Stimulated activated CD4-positive, alpha-beta T cell treated with anti-CD3 and anti-CD28 coated beads, TNF-alpha, amount 100 ng/mL, for 1 hour (primary cell): ENCODE measurements around the gene GLRA2.

Experiments used
- DNase-seq, 3 donors: peaks; one replicate each; pipeline ENCODE4 v3.0.0-alpha.2; 2020; ENCODE audit warnings: low read depth in 3 of 3, low spot score in 1 of 3

The GLRA2 gene

DNA sequence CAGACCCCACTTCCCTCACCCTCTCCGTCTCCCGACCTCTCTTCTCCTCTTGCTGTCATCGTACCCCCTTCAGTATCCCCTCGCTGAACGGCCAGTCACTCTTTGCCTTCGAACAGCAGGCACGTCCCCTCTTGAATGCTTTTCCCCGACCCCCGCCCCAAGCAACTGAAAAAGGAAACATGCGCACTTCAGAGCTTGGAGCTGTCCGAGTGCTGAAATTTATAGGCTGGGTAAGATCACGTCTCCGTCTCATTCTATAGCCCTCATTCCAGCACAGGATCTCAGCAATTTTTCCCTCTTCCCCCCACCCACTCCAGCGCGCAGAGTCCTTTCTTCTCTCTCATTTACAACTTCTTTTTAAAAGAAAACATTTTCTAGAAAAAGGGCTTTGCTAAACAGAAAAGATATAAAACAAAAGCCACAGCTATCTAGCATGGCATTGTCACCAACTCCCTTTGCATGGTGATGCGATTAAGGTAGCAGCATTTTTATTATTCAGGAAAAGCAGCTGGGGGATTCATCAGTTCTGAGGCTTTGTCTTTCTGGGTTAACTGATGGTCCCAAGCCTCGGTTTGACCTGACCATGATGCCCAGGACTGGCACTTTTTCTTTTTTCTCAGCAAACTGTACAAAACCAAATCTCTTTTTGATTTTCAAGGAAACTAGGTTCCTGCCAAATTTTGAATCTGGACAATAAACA lies at the start of gene GLRA2:
GLRA2 (plus strand) TSS at position 247 of the 700 bp plus-strand sequence. CDS start 522 bp downstream, outside the sequence.
- no peak for DNase-seq

DNA sequence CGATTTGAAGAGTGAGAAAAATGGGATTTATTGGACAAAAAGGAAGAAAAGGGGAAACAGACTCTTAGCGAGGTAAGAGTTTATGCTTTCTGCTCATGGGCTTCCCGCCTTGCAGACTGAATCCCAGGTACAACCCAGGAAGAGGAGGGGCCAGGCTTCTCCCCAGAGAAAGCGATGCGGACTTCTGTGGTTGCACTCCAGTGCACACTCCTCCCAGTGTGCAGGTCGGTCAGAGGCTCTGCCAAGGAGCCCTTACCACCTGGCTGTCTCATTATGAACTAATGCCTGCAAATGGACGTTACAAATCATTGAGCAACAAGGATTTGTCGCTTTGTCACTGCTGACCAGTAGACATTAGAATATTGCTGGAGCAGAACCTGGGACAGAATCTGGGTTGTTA lies 39.9 kb upstream of the GLRA2 start:
- no peak for DNase-seq

DNA sequence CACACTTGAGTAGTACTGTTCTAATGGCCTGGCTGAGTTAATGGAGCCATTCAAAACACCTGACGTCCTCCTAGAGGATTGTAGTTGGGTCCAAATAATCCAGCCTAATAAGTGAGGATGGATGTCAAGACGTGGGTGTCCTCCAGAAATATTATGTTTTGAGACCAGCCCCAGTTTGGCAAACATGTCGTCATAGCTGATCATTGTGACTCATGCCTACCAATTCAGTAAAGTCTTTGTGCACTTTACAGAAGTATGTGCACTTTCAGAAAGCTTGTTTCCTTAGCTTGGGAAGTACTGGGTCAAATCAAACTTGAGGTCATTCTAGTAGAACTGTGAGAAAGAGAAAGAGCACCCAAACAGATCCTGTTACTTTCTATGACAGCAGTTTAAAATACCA lies 37.6 kb upstream of the GLRA2 start:
- no peak for DNase-seq

DNA sequence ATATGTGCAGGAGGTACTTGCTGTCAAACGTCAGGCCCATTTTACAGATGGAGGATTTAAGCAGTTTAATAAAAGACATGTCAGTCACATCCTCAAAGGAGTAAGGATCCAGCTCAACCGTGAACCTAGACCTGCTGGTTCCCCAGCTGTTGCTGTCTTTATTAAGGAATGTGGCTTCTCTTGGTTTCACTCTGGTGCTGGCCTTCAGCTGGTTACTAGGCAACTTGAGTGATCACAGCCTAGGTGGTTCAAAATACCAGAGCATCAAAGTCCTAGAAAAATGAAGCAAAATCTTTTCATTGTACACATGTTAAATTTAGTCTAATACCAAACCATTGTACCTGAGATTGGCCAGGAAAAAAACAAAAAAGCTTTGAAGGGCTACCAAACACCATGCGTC lies 32.7 kb upstream of the GLRA2 start:
- no peak for DNase-seq

DNA sequence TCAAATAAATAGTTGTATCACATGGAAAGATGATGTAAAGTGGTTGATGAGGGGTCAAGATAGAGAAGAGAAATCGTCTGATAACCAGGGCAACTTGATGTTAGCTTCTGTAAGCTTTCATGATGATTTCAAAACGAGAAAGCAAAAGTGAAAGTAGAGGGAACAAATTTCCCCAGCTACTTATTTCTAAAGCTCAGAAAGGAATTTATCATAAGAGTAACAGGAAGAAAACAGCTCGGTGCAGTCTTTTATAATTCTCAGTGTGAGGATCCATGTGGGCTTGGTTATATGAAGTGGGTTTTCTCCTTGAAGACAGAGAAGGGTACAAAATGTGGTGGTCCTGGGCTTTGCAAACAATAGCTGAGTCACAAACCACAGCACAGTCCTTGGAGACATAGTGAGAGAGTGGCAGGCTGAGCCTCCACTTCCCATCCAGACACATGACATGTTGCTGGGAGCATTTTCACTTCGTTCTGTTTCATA lies 32.1 kb upstream of the GLRA2 start:
- no peak for DNase-seq

DNA sequence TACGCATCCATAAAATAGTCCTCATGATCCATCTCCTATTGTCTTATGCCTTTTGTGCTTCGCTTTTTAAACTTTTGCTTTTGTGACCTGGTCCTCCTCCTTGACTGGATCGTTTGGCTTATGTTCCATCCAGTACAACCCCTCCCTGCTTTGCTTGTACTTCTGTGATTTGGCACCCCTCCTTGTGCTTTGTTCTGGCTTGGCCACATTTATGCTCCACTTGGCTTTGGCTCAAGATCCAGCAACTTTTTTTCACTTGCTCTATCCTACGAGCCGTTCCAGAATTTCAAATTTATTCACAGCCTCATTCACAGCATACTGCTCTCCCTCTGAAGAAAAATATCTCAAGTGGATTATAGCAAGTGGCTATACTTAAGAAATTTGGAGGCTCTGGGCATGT lies 28.0 kb upstream of the GLRA2 start:
- DNase-seq: no peak

DNA sequence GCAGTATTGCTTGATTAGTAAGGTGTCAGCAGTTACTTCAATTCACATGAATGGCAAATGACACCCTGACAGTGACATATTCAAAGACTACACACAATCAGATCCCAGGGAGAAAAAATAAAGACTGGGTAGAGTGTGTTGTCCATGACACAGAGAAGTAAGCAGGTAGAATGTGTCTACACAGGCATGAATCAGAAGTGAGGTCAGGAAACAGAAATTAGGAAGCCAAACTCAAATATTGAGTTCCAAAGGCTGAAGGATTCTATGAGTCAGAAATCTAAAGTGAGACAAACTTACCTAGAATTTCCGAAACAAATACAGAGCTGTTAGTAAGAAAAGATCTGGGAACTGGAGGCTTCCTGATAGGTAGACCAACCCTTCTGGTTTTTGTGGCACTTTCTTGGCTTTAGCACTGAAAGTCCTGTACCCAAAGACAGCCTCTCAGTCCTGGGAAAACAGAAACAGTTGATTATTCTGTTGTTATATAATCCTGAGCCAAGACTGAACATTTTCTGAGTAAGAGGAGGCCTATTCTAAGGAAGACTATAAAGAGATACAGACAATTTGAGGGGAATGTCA lies 24.3 kb upstream of the GLRA2 start:
- no peak for DNase-seq

DNA sequence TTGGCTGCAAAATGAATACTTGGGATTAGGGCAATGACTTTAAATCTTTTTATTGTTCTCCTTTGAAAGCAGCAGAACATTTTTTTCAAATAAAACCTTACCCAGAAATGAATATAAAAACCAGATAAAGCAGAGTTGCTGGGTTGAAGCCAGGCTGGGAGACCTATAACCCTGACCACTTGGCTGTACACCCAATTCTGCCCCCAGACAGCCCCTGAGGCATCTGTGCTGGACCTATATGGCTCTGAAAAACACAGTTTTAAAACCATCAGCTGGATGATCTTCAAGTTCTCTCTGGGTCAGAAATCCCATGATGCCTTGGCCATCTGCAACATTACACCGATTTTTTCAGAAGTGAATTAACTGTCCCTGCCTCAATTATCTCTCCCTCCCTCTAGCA lies 23.7 kb upstream of the GLRA2 start:
- no peak for DNase-seq

DNA sequence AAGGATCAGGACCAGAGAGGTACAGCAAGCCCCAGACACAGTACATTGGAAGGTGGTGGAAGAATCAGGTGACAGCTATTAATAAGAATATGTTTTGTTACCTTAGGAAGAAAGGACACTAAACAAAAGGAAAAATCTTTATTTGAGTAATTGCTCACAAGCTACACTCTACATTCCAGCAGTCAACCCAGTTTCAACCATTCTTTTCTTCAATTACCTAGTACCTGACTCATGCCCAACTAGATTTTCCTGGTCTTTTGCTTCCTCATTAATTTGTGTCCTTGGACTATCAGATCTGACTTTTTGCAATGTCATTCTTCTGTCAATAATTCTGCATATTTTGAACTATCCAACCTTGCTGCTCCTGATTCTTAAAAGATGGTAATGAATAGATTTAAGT lies 22.5 kb upstream of the GLRA2 start:
- no peak for DNase-seq

DNA sequence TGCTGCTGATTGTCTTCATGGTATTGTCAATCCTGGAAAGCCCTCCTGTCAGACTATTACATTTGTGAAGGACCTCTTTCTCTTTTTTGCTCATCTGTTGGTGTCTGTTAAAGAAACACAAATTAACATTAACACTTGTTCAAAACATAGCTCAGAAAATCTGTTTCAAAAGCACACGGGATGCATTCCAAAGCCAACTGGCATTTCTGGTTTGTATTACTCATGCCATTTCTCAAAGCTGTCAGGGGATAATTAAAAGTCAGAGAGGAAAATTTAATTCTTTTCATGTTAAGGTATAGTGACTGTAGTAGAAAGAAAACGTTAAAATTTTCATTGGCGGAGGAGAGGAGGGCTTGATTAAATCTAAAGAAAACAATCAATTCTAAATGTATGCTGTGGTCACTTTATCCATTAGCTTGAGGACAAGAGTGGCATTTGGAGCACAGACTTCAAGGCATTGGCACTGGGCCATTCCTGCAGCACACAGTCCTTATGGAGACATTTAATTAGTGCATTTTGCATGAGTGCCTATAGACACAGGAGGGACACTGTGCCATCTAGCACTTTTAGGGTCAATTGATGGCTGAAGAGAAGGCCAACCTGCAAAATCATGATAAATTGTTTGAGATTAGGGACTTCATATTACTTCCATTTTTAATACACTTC lies 21.2 kb upstream of the GLRA2 start:
- DNase-seq: no peak

DNA sequence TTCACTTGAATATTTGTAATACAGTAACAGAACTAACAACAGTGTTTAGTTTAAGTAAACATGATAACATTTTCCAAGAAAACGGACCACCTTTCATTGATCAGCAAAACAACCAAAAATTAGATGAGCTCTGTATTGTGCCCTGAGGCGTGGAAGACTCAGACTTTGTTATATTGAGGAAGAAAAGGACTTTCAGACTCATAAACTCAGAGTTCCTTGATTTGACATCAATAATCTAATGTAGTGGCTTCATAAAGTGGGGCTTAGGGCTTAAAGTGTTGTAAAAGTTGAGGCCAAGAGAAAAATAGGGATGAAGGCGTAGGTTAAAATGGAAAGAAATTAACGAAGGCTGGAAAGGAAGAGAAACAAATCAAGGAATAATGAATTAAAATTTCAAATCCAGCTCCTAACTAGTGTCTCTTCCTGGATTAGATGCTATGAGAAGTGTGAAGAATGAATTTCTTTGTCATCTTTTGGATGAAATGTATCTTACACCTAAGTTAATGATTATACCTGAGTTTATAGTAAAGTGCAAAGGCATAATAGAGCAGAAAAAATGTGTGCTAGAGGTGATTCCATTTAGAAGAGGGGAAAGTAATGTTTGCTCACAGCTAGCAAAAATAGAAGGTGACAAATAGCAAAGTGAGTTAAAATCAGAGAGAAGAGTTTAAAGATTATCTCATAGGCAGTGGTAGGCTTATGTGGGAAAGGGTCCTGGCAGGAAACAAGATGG lies 19.8 kb upstream of the GLRA2 start:
- DNase-seq: no peak

DNA sequence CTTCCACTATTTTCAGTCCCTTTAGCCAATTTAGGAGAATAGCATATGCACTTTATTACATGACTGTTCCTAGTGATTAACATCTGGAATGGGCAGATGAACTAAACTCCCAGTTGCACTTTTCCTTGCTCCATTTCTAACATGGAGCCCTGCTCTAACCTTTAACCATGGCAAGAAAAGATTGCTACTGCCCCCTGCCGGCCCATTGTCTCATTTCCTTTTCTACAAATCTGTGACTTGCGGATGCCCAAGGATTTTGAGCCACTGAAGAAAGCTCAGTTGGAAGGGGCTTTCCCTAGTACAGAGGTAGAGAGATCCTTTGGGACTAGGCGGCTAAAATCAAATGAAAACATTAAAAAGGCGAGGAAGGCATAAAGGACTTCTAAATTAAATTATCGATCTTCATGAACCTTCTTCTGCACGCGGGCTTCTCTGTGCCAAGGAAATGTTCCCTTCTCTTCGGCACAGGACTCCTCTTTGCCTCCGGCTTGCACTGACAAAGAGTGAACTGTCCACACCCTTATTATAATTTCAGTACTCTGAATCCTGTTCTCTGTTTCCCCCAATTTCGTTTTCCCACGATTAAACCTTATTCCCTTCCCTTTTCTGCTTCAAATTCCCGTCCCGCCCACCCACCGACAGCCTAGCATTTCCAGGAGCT lies 577 bp upstream of the GLRA2 start:
- DNase-seq: peak in 1 of 3 donors; percentile 26

DNA sequence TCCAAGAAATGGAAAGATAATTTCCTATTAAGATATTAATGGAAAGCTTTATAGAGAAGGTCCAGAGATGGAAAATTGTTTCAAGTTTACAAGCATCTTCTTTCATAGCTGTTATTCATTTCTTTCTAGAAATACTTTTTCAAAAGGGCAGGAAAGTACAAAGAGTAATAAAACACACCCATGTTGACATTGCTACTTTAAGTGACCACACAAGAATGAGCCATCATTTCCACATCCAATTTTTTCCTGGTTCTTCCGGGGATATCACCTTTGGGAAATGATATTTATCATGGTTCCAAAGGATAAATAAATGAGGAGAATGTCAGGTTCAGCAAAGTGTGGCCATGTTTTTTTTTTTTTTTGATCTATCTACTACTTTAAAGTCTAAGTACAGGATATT lies 4.5 kb downstream of the GLRA2 start:
- DNase-seq: no peak

DNA sequence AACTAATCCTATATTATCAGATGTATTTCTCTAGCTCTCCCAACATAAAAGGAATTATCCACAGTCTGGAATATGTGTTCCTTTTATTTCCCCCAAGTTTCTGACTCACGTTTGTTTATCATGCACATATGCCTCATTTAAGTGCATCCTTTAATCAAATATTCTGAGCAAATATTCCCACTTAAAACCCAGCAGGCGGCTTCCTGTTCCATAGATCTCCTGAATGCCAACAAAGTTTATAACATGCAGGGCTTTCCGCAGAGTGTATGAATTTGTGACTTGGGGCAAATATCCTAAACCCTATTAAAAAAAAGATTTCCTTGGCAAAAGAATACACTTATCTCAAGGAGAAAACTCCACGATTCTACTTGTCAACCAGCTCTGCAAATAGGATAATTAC lies 16.9 kb downstream of the GLRA2 start:
- no peak for DNase-seq

DNA sequence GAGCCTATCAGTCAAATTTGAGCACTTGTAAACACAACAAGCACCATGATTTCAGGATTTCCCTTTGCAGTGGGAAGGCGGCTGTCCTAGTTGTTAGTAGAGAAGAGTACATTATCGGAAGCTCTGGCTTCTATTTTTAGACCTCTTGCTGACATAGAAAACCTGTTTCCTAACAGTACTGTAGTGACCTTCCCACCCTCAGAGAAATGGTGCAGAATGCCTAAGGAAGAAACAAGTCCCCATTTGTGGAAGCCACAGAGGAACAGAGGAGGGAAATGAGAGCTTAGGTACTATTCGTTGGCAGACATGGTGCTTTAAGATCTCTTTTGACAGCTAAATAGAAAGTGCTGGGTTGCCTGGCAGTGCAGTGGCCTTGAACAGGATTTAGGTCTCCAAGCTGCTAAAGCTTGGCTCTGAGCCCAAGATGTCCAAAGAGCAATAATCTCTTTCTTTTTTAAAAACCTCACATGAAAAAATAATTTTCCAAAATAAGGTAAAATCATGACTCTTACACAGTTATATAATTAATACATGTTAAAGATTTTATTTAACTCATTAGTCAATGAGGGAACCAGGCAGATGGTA lies 24.9 kb downstream of the GLRA2 start:
- DNase-seq: no peak

DNA sequence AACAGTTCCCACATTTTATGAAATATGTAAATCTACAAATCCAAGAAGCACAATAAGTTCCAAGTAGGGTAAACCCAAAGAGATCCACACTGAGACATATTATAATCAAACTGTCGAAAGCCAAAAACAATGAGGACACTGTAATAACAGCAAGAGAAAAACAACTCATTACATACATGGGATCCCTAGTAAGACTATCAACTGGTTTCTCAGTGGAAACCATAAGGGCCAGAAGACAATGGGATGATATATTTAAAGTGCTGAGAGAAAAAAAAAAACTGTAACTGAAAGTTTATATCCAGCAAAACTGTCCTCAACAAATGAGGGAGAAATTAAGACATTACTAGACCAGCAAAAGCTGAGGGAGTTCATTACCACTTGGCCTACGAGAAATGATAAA lies 34.7 kb downstream of the GLRA2 start:
- no peak for DNase-seq

DNA sequence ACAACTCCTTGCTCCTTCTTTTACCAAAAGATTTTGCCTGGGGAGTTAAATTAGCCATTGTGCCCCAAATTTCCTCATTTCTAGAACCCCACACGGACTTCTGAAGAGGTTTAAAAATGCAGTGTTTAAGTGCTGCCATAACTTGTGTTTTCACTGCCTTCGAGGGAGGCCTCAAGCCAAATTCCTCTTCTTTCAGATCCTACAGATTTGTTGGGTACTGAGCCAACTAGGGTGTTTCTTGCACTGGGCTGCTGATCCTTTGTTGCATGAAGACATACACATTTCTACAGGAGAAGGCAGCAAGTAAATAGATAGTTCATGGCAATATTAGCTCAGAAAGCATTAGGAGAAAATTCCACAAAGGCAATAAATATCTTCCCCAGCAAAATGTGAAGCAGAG lies 43.8 kb downstream of the GLRA2 start:
- DNase-seq: no peak

DNA sequence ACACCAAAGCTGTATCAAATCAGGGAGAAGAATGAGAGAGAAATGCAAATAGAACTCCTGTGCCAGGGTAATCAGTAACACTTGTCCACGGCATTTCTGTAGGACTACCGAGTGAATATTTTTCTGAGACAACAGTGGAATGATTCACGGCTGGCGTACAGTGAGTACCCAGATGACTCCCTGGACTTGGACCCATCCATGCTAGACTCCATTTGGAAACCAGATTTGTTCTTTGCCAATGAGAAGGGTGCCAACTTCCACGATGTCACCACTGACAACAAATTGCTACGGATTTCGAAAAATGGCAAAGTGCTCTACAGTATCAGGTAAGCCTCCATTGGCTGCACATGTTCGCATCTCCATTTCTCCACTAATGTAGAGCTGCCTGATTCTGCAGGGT lies 51.7 kb downstream of the GLRA2 start:
- DNase-seq: no peak

DNA sequence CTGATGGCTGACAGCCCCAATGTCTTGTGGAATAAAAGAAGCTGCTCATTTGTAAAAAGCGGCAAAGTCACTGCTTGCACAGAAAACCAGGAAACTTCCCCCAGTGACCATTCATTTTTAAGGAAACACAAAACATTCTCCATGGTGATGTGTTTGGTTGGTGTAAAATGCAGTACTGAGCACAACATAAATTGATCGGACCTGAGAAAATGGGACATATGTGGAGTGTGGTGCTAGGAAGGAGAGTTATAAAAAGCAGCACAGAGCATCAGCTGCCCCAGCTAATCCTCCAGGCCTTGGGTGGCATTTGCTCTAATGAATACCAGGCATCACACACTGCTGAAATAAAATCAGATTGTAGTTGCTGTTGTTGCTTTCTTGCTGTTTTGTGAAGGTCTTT lies 55.2 kb downstream of the GLRA2 start:
- no peak for DNase-seq

DNA sequence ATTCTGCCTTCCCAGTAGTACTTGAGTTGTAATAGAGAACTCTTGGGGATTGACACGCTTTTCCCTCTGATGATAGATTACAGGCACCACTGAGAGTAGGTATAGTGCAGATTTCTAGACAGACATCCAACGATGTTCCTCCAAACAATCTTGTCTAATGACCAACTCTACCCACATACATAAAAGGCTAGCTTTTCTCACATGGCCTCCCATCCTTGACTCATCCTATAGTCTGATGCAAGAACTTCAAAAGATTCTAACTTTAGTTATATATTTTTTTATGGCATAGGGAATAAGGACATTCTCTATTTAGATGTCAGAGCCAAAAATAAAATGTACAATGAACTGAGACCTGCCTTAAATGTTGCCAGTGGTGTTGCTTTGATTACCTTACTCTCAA lies 60.9 kb downstream of the GLRA2 start:
- DNase-seq: no peak
